Uterus (tissue), 4 donors: ENCODE data around the gene OXCT1. TPM values are rescaled to one million over a fixed set of nuclear protein-coding genes. Genes with fewer than 3 reads are reported as not detected.

Experiments
- DNase-seq, 2 donors: peaks; one replicate each; pipeline ENCODE4 v3.0.0-alpha.2; 2019 to 2020
- H3K27ac ChIP-seq, 2 donors: fragments of 200-600 bp; sonication (generic); 1 replicate in 1 of 2; 2 replicates in 1 of 2; pipeline ENCODE4 v1.5.1; 2016 to 2018
- H3K27me3 ChIP-seq, 2 donors: fragments of 200-600 bp; sonication (generic); one replicate each; pipeline ENCODE4 v1.5.1; 2018 to 2019; ENCODE audit warnings: control low read depth in 1 of 2
- H3K36me3 ChIP-seq, 2 donors: fragments of 200-600 bp; sonication (generic); one replicate each; pipeline ENCODE4 v1.5.1; 2019; ENCODE audit warnings: control low read depth in 1 of 2
- H3K4me1 ChIP-seq, 2 donors: fragments of 200-600 bp; sonication (generic); one replicate each; pipeline ENCODE4 v1.5.1; 2018 to 2019; ENCODE audit warnings: control low read depth in 1 of 2
- H3K4me3 ChIP-seq, 2 donors: fragments of 200-600 bp; sonication (generic); 1 replicate in 1 of 2; 2 replicates in 1 of 2; pipeline ENCODE4 v1.5.1; 2018 to 2019; ENCODE audit warnings: mild to moderate bottlenecking in 1 of 2
- H3K9me3 ChIP-seq, 2 donors: fragments of 200-600 bp; sonication (generic); one replicate each; pipeline ENCODE4 v1.5.1; 2019; ENCODE audit warnings: control low read depth in 1 of 2
- POLR2A ChIP-seq, 2 donors: fragments of 450-650 bp; IDR thresholded peaks; one replicate each; pipeline ENCODE4 v1.6.1; 2016; ENCODE audit warnings: antibody characterized with exemption in 2 of 2, mild to moderate bottlenecking in 1 of 2, moderate library complexity in 1 of 2
- intact Hi-C: fragments of 100-400 bp; cut with DNase I; formaldehyde crosslinking; loops from one replicate; pipeline ENCODE4 v1.15.1; 2023; ENCODE audit warnings: low total_unique reads
- total RNA-seq, 4 donors: library from RNA; depleted of rRNA in 3 of 4; stranded (reverse); fragments of >200 nt in 3 of 4; gene quantifications; one replicate each; pipeline versions ENCODE4 v1.1.0 to v1.2.4, GENCODE V29; 2014 to 2023
- TF ChIP-seq, protein P1 (sequence below), 4 experiments: fragments of 200-600 bp in 2 of 4; fragments of 450-650 bp in 2 of 4; sonication (generic) in 2 of 4; IDR thresholded peaks; one replicate each; pipeline ENCODE4 v1.5.1; 2016 to 2019; ENCODE audit warnings: antibody characterized with exemption in 4 of 4, mild to moderate bottlenecking in 2 of 4, moderate library complexity in 1 of 4
- donor health status: DM: yes; HTN: yes; CAD: no.

Gene OXCT1
- total RNA-seq, 4 donors from 2014 or later, result 11.2 to 37.3 (median 27.0) TPM

GRCh38 chr5:41768692-41769091 is 101.5 kb downstream of the OXCT1 start:
- intact Hi-C loops, result no loop called here
- no peak for DNase-seq
- Histone ChIP-seq H3K4me3 (no peak overlapping the region), H3K9me3 (no peaks in the 10 kb centered on the region), H3K36me3 (no peaks in the 10 kb centered on the region), H3K27ac (no peak overlapping the region), H3K4me1 (no peaks in the 10 kb centered on the region), H3K27me3 (no peaks in the 10 kb centered on the region)
- TF ChIP-seq POLR2A (IDR thresholded peaks at IDR 0.05), result no peak
- TF ChIP-seq, protein P1, sequence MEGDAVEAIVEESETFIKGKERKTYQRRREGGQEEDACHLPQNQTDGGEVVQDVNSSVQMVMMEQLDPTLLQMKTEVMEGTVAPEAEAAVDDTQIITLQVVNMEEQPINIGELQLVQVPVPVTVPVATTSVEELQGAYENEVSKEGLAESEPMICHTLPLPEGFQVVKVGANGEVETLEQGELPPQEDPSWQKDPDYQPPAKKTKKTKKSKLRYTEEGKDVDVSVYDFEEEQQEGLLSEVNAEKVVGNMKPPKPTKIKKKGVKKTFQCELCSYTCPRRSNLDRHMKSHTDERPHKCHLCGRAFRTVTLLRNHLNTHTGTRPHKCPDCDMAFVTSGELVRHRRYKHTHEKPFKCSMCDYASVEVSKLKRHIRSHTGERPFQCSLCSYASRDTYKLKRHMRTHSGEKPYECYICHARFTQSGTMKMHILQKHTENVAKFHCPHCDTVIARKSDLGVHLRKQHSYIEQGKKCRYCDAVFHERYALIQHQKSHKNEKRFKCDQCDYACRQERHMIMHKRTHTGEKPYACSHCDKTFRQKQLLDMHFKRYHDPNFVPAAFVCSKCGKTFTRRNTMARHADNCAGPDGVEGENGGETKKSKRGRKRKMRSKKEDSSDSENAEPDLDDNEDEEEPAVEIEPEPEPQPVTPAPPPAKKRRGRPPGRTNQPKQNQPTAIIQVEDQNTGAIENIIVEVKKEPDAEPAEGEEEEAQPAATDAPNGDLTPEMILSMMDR (IDR thresholded peaks at IDR 0.05), result no peak

- no peaks in the 10 kb centered on the region for H3K27me3 ChIP-seq
- no peaks in the 10 kb centered on the region for H3K4me1 ChIP-seq
- no peak overlapping the region for H3K4me3 ChIP-seq
- no peaks in the 10 kb centered on the region for H3K9me3 ChIP-seq
- no peak overlapping the region for H3K27ac ChIP-seq
- no peak for DNase-seq
- no peak for TF ChIP-seq POLR2A (IDR thresholded peaks at IDR 0.05)
- TF ChIP-seq, protein P1 (IDR thresholded peaks at IDR 0.05), result no peak
- intact Hi-C loops, result no loop called here
- no peaks in the 10 kb centered on the region for H3K36me3 ChIP-seq
These were observed 105.6 kb downstream of the OXCT1 start for GRCh38 chr5:41764650-41765049.

DNA sequence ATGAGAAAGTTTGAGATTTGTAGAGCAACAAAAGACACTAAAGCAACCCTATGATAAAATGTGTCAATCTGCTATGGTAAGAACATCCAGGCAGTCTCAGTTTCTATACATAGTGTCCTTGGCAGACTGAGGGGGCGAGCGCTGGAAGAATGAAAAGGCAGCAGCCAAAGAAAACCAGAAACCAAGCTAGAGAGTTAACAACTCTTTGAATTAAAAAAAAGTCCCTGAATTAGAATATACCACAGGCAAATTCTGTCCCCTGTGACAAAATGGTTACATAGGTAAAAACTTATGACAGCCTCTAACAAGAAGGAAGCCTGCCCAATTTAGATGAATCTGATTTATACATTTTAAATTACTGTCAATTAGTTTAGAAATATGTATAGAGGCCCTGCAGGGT is 106.7 kb downstream of the OXCT1 start:
- Histone ChIP-seq H3K27me3 (no peaks in the 10 kb centered on the region), H3K27ac (no peak overlapping the region), H3K36me3 (no peaks in the 10 kb centered on the region), H3K4me1 (no peaks in the 10 kb centered on the region), H3K9me3 (no peaks in the 10 kb centered on the region), H3K4me3 (no peak overlapping the region)
- intact Hi-C loops, result no loop called here
- no peak for DNase-seq
- no peak for TF ChIP-seq POLR2A (IDR thresholded peaks at IDR 0.05)
- TF ChIP-seq, protein P1 (IDR thresholded peaks at IDR 0.05), result no peak

DNA sequence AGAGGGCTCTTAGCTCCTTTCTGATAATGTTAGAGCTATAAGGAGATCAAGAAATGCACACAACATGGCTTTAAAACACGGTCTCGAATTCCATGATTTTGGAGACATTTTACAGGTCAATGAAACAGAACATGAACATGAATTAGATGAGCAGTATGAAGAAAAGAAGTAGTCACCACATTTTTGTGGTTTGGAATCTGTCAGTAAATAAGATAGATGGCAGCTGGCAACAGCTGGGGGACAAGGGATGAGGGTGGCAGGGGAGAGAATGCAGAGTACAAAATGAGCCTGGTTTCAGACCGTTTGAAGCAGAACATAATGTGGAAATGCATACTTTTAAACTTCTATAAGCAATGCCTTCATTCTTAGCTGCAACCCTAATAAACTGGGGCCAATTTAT is 107.1 kb downstream of the OXCT1 start:
- Histone ChIP-seq H3K36me3 (no peaks in the 10 kb centered on the region), H3K27ac (no peak overlapping the region), H3K27me3 (no peaks in the 10 kb centered on the region), H3K4me3 (no peak overlapping the region), H3K9me3 (no peaks in the 10 kb centered on the region), H3K4me1 (no peaks in the 10 kb centered on the region)
- TF ChIP-seq POLR2A (IDR thresholded peaks at IDR 0.05), result no peak
- TF ChIP-seq, protein P1 (IDR thresholded peaks at IDR 0.05), result no peak
- no peak for DNase-seq
- intact Hi-C loops, result no loop called here

DNA sequence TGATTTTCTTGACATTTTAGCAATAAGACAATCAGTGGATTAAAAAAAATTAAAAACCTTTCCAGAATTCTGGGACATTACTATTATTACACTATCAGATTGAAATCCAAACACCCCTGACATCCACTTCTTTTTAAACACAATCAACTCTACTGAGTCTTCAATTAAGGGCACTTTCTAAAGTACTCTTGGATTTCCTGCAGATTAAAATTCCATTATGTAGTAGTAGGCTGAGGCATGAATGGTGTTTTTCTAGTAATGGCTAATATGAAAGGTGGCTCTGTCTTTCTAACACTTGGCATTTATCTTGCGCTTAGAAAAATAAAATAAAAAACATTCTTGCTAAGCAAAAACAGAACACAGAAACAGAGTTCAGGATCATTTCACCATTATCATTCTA is 107.8 kb downstream of the OXCT1 start:
- TF ChIP-seq POLR2A (IDR thresholded peaks at IDR 0.05), result no peak
- TF ChIP-seq, protein P1 (IDR thresholded peaks at IDR 0.05), result no peak
- intact Hi-C loops, result no loop called here
- H3K9me3 ChIP-seq, result no peaks in the 10 kb centered on the region
- H3K27me3 ChIP-seq, result no peaks in the 10 kb centered on the region
- H3K27ac ChIP-seq, result no peak overlapping the region
- H3K36me3 ChIP-seq, result no peaks in the 10 kb centered on the region
- no peak for DNase-seq
- H3K4me1 ChIP-seq, result no peaks in the 10 kb centered on the region
- H3K4me3 ChIP-seq, result no peak overlapping the region
